GM12872 (cell line): Measurements from ENCODE around the gene CERS2.

Experiments
- CTCF ChIP-seq: IDR thresholded peaks from 3 replicates; pipeline ENCODE4 v1.5.1; 2011; ENCODE audit warnings: low read depth, mild to moderate bottlenecking, low read length, moderate library complexity; ENCODE audit not compliant: insufficient read depth

Gene CERS2

GRCh38 chr1:150995896-150996295 lies 21.3 kb upstream of the CERS2 start:
- peak; percentile 78 for TF ChIP-seq CTCF

GRCh38 chr1:150995460-150995859 lies 20.8 kb upstream of the CERS2 start:
- TF ChIP-seq CTCF, result no peak

DNA sequence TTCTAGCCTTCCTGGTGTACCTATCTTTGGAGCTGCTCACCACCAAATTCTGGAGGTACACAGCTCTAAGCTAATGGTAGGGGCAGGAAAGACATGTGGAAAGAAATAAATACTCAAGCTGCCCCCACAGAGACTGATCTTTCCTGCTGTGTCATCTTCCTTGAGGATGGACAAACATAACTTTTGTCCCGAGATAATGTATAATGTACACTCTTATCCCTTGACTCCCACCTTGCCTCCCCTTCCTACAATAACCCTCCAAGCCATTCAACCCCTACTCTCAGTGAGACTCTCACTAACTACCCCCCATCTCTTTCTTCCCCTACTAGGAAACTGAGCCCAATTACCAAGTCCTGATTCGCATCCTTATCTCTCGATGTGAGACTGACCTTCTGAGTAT lies 19.6 kb upstream of the CERS2 start:
- TF ChIP-seq CTCF, result no peak

- no peak for TF ChIP-seq CTCF
These were observed 18.0 kb upstream of the CERS2 start for GRCh38 chr1:150992626-150993025.

GRCh38 chr1:150987924-150988323 lies 13.3 kb upstream of the CERS2 start:
- TF ChIP-seq CTCF, result no peak

GRCh38 chr1:150985179-150985825 lies 10.7 kb upstream of the CERS2 start:
- no peak for TF ChIP-seq CTCF

GRCh38 chr1:150981805-150982712 lies 7.4 kb upstream of the CERS2 start, which contains the start of gene ANXA9:
Gene ANXA9, plus strand, starts transcription at chr1:150982292. Its CDS starts 814 bp downstream, at chr1:150983106.
- TF ChIP-seq CTCF, result no peak
